ENCODE results near the gene PHLDA3. TPM values are rescaled to one million over a fixed set of nuclear protein-coding genes. Genes with fewer than 3 reads are reported as not detected.

PHLDA3 gene
- total and polyA plus RNA-seq, 9 donors: 4.7 to 38.2 (median 27.3) TPM

GRCh38 chr1:201463071-201463552 is 5.9 kb downstream of the PHLDA3 start:
- intact Hi-C loops (cut with DNase I): loop anchor here in 1 of 4 donors (10.0 kb wide), 1 partner anchor 52 kb away; no protein-coding TSS in a partner anchor
- Histone ChIP-seq H3K9me3 (no peaks in the 10 kb centered on the region), H3K27ac (no peak overlapping the region), H3K27me3 (no peaks in the 10 kb centered on the region), H3K4me3 (no peak overlapping the region), H3K4me1 (ENCODE audit: insufficient read depth) (peaks cover 8% of the 10 kb centered on the region), H3K36me3 (no peaks in the 10 kb centered on the region)
- no peak for DNase-seq
- TF ChIP-seq EP300 (IDR thresholded peaks at IDR 0.05): no peak
- TF ChIP-seq CTCF (IDR thresholded peaks at IDR 0.05): no peak
- no peak for TF ChIP-seq POLR2A (IDR thresholded peaks at IDR 0.05)
- 60 to 78% (median 64%) methylated on average over 7 of the region's 7 CpGs for WGBS, 3 donors

- WGBS, 3 donors: 48 to 58% (median 54%) methylated on average over 13 of the region's 13 CpGs
- TF ChIP-seq POLR2A (IDR thresholded peaks at IDR 0.05): no peak
- no peak for TF ChIP-seq EP300 (IDR thresholded peaks at IDR 0.05)
- no peak for TF ChIP-seq CTCF (IDR thresholded peaks at IDR 0.05)
- no peaks in the 10 kb centered on the region for H3K27me3 ChIP-seq
- intact Hi-C loops (cut with DNase I): loop anchor here in 1 of 4 donors (10.0 kb wide), 1 partner anchor 53 kb away; no protein-coding TSS in a partner anchor
- H3K4me1 ChIP-seq (ENCODE audit: insufficient read depth): peaks cover 5% of the 10 kb centered on the region
- H3K4me3 ChIP-seq: no peak overlapping the region
- peak; percentile 53 to 84 (median 73) for DNase-seq
- H3K36me3 ChIP-seq: no peaks in the 10 kb centered on the region
- no peaks in the 10 kb centered on the region for H3K9me3 ChIP-seq
- peak overlapping the region in 1 of 2 donors; percentile 21 for H3K27ac ChIP-seq
Measured at GRCh38 chr1:201461645-201462441, 7.1 kb downstream of the PHLDA3 start.

GRCh38 chr1:201460814-201461644 is 8.0 kb downstream of the PHLDA3 start:
- H3K27ac ChIP-seq: peak overlapping the region in 1 of 2 donors; percentile 21
- H3K9me3 ChIP-seq: no peaks in the 10 kb centered on the region
- peaks cover 3% of the 10 kb centered on the region for H3K4me1 ChIP-seq (ENCODE audit: insufficient read depth)
- intact Hi-C loops (cut with DNase I): loop anchor here in 1 of 4 donors (10.0 kb wide), 1 partner anchor 54 kb away; no protein-coding TSS in a partner anchor
- DNase-seq: no peak
- WGBS, 3 donors: 66 to 71% (median 67%) methylated on average over 8 of the region's 8 CpGs
- H3K27me3 ChIP-seq: no peaks in the 10 kb centered on the region
- no peaks in the 10 kb centered on the region for H3K36me3 ChIP-seq
- no peak for TF ChIP-seq POLR2A (IDR thresholded peaks at IDR 0.05)
- no peak overlapping the region for H3K4me3 ChIP-seq

GRCh38 chr1:201459775-201460174 is 9.2 kb downstream of the PHLDA3 start:
- Histone ChIP-seq H3K4me3 (no peak overlapping the region), H3K4me1 (ENCODE audit: insufficient read depth) (peaks cover 3% of the 10 kb centered on the region), H3K27ac (no peak overlapping the region), H3K27me3 (no peaks in the 10 kb centered on the region), H3K9me3 (no peaks in the 10 kb centered on the region), H3K36me3 (no peaks in the 10 kb centered on the region)
- TF ChIP-seq CTCF (IDR thresholded peaks at IDR 0.05): no peak
- no peak for TF ChIP-seq POLR2A (IDR thresholded peaks at IDR 0.05)
- TF ChIP-seq EP300 (IDR thresholded peaks at IDR 0.05): no peak
- DNase-seq: no peak
- WGBS, 3 donors: 92 to 98% (median 96%) methylated on average over 5 of the region's 5 CpGs
- intact Hi-C loops (cut with DNase I): loop anchor here in 1 of 4 donors (10.0 kb wide), 1 partner anchor 55 kb away; no protein-coding TSS in a partner anchor

Data from ovary (tissue), 9 donors.